SH-SY5Y (cell line): ENCODE results near the gene ZFP69B.

Experiments
- GATA2 ChIP-seq: IDR thresholded peaks from 2 replicates; pipeline ENCODE4 v1.6.1; 2011; ENCODE audit warnings: mild to moderate bottlenecking, low read depth, low read length
- GATA3 ChIP-seq: IDR thresholded peaks from 2 replicates; pipeline ENCODE4 v1.6.1; 2011; ENCODE audit warnings: low read depth, mild to moderate bottlenecking, low read length, moderate library complexity

Gene ZFP69B

GRCh38 chr1:40422630-40423263, 27.5 kb upstream of the ZFP69B start:
- TF ChIP-seq GATA2 (no peak), GATA3 (no peak)

- TF ChIP-seq GATA3 (no peak), GATA2 (no peak)
Measured at GRCh38 chr1:40423264-40423642, 27.0 kb upstream of the ZFP69B start.

GRCh38 chr1:40423951-40424618, 26.2 kb upstream of the ZFP69B start:
- no peak for TF ChIP-seq GATA2
- TF ChIP-seq GATA3: no peak

GRCh38 chr1:40425198-40425597, 25.1 kb upstream of the ZFP69B start:
- no peak for TF ChIP-seq GATA3
- TF ChIP-seq GATA2: no peak

GRCh38 chr1:40431385-40431784, 18.9 kb upstream of the ZFP69B start:
- TF ChIP-seq GATA2 (no peak), GATA3 (no peak)

- no peak for TF ChIP-seq GATA3
- TF ChIP-seq GATA2: no peak
Measured at GRCh38 chr1:40432644-40433390, 17.5 kb upstream of the ZFP69B start.

- TF ChIP-seq GATA3 (no peak), GATA2 (no peak)
Measured at GRCh38 chr1:40435471-40435870, 14.8 kb upstream of the ZFP69B start.

GRCh38 chr1:40435876-40436275, 14.4 kb upstream of the ZFP69B start:
- TF ChIP-seq GATA3 (no peak), GATA2 (no peak)

- TF ChIP-seq GATA2 (no peak), GATA3 (no peak)
Measured at GRCh38 chr1:40438391-40439015, 11.8 kb upstream of the ZFP69B start.

GRCh38 chr1:40439247-40439646, 11.0 kb upstream of the ZFP69B start:
- TF ChIP-seq GATA2 (no peak), GATA3 (no peak)

GRCh38 chr1:40450495-40451237, 390 bp downstream of the ZFP69B start:
- no peak for TF ChIP-seq GATA2
- TF ChIP-seq GATA3: no peak

GRCh38 chr1:40451238-40451585, 936 bp downstream of the ZFP69B start:
- TF ChIP-seq GATA3 (no peak), GATA2 (no peak)

- TF ChIP-seq GATA3: no peak
- no peak for TF ChIP-seq GATA2
Measured at GRCh38 chr1:40454873-40455272, 4.6 kb downstream of the ZFP69B start.

- TF ChIP-seq GATA3 (no peak), GATA2 (no peak)
Measured at GRCh38 chr1:40462956-40463590, 12.8 kb downstream of the ZFP69B start.
